Spleen (tissue), 7 donors: Measurements from ENCODE around the gene ACTR5.

Experiments used
- CTCF ChIP-seq, 11 experiments: fragments of 200-600 bp in 7 of 11; fragments of 450-650 bp in 4 of 11; sonication (generic) in 4 of 11; IDR thresholded peaks in 8 of 11; conservative IDR thresholded peaks in 3 of 11; 1 replicate in 7 of 11; 2 replicates in 4 of 11; pipeline versions ENCODE4 v1.4.0 to v1.8.0; 2016 to 2021; ENCODE audit warnings: antibody characterized with exemption in 11 of 11, inconsistent platforms in 4 of 11, mild to moderate bottlenecking in 1 of 11
- POLR2AphosphoS5 ChIP-seq, 3 donors: sonication (generic); formaldehyde crosslinking; IDR thresholded peaks; one replicate each; pipeline ENCODE4 v1.5.1; 2017; ENCODE audit warnings: antibody characterized with exemption in 3 of 3
- donor health status: DM: no; HTN: no; CAD: no; lungs with moderate emphysema.
- donor health status: DM: no; HTN: no; CAD: no.
- donor health status: DM: no; HTN: no; CAD: no.

GRCh38 chr20:38782275-38782674 lies 34.0 kb downstream of the ACTR5 start:
- no peak for TF ChIP-seq CTCF (IDR thresholded peaks at IDR 0.05 in 8 of 11, conservative IDR thresholded peaks at IDR 0.05 in 3 of 11)
- no peak for TF ChIP-seq POLR2AphosphoS5 (IDR thresholded peaks at IDR 0.05)
